HG02571 (cell line): ENCODE data around the gene MED17.

Experiments
- ATAC-seq: cut with Tn5 transposase; IDR thresholded peaks from one replicate; pipeline ENCODE4 v1.9.1; 2021; ENCODE audit warnings: mild to moderate bottlenecking, moderate library complexity; ENCODE audit not compliant: unreplicated experiment

The MED17 gene

DNA sequence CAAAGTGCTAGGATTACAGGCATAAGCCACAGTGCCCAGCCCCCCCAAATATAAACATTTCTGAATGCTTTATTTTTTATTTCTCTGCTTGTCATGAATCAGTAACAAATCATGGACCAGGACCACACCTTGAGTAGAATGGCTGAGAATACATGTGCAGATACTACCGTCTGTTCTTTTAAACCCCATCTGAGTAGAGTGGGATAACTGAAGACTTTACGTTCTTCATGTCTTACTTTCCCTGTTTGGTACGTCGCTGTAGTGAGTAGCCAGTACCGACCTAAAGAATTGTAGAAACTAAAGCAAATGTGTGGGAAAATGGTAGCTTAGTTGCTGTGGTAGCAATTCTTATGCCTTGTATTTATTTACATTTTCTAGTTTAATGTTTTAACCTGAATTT is 29.9 kb downstream of the MED17 start:
- no peak for ATAC-seq

DNA sequence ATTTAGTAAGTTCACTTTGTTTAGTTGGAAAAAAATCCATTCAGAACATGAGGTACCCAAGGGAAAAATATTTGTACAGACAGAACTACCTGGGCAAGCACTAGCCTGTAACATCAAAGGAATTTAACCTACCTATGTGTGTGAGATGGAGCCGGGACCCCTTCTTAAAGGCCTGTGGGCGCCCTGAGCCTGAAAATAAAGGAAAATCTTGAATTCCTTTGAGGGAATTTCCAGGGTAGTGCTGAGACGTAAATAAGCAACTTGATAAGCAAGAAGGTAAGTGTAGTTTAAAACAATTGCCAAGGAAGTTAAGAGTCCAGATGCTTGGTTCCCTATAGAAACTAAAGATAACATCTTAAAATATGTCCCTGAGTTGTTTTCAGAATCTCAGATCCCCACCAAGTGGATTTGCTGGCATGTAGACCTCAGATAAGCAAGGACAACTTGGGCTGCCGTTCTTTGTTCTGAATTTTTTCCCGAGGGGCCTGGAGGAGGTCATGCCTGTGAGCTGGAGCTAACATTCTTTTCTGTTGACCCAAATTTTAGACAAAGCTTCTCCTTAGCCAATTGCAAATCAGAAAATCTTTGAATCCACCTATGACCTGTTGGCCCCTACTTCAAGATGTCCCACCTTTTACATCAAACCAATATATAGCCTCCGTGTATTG is 31.0 kb downstream of the MED17 start:
- ATAC-seq = no peak

DNA sequence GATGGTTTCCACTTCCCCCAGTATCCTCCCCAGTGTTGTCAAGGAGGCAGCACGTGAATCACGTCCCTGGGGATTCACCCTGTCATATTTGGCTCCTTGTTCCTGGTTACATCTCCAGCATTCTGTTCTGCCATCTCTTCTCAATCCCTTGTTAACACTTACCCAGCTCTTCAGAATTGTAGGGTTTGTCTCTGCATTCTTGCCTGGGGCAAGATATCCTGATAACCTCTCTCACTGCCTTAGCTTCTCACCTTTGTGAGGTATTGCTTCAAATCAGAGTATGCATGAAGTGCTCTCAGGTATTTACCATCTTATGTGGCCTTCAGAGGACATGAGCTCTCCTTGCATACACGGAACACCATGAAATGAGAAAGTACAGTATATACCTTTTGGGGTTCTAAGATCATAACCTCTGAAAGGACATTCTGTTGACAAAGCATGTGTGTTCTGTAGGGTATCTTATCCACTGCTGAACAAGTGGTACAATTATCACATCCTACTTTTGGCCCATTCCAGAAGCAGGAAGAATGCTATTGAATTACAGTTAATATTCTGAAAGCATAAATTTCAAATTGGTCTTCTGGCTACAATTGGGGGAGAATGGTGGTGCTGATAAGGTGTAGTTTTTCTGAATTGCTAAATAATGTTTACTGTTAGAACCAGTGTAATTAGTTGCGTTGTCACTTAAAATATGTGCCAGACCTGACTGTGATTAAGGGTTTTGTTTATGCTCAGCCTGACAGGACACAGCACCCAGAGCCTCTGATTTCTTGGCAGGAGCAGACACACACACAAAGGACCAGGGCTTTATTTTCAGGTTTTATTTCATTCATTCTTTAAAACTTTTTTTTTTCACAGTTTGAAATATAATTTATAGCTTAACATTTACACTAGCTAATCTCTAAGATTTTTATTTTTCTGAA is 33.6 kb downstream of the MED17 start:
- no peak for ATAC-seq

DNA sequence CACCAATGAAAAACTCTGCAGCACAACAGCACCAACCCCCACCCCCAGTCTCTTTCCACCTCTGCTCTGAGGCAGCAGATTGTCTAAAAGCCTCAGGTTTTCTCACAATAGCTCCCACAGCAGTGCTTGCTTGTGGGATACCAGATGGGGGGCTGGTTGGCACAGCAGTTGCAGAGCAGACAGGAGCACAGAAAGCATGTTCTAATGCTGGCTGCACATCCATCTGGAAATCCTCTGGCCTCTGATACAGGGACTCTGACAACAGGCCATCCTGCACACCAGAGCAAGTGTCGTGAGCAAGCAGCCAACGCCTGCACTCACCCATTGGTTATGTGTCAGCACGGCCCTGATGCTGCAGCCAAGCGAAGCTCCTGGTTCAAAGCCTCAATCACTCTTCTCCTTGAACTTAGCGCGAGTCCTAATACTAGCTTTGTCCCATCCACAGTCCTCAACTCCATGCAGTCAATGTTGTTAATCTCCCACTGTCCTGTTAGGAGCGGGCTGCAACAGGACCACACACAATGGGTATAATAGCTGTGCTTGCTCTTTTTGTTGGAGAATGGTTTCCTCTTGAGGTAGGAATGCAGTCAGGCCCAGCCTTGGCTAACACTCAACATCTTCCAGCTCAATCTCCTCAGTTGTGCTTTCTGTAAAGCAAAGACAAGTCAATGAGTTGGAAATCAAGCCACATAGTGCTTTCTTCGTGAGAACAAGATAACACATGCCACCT is 36.0 kb downstream of the MED17 start:
- no peak for ATAC-seq

DNA sequence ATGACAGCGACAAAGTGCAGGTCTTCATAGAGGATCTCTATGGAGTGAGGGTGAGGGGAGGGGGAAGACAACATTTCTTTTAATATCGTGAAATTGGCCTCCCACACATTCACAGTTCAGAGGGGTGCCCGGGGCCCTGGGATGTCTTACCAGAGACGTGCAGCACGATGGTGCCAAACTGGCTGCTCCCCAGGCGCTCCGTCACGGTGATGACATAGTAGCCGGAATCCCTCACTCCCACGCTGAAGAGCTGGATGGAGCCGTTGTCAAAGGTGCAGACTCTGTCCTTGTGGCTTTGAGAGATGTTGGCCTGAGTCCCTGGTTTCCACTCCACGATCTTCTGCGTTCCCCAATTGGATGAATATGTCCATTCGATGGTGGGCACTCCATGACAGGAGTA is 36.8 kb downstream of the MED17 start:
- ATAC-seq = no peak

DNA sequence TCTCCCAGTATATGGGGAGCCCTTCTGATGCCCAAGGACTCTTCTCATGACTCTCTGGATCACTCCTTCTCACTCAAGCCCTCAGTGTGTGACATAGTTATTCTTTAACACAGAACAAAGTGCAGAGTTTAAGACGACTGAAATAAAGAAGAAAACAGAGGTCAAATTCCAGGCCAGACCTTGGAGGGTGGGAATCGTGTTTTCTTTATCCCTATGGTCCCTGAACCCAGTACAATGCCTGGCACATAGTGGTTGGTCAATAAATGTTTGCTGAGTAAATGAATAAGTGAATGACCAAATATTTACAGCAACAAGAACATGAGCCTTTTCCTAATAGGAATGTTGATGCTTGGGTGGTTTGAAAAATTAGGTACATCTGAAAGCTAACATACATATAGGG is 37.5 kb downstream of the MED17 start:
- no peak for ATAC-seq

DNA sequence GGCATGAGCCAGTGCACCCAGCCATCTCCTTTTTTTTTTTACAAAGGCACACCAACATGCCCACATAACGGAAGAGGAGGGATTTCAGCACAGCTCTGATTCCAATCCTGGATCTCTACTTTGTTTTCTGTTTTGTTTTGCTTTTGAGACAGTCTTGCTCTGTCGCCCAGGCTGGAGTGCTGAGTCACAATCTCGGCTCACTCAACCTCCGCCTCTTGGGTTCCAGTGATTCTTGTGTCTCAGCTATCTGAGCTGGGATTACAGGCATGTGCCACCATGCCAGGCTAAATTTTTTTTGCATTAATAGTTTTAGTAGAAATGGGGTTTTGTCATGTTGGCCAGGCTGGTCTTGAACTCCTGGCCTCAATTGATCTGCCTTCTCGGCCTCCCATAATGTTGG is 38.3 kb downstream of the MED17 start:
- ATAC-seq = no peak

DNA sequence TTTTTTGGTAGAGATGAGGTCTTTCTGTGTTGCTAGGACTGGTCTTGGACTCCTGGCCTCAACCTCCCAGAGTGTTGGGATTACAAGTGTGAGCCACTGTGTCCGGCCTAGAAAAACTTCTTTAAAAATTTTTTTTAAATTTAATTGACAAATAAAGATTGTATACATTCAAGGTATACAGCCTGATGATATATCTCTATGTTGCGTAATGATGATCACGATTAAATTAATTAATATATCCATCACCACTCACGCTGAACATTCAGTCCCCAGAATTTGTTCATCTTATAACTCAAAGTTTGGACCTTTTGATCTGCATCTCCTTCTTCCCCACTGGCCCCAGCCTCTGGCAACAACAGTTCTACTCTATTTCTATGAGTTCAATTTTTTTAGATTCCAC is 39.1 kb downstream of the MED17 start:
- no peak for ATAC-seq

DNA sequence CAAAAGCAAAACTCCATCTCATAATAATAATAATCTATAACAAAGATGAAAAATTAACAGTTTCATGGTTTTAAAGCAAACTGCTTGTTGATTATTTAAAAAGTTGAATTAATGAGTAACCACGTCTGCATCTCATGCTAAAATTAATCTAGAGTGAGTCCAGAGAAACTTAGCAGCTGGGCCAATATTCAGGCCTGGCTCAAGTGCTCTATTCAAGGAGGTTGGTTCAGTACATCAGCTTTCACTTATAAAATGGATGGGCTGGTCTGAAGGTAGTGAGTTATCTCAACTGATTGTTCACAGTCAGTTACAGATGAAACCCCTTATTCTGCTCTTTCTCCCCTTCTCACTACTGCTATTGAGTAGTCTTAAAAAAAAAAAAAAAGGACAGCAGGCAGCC is 43.3 kb downstream of the MED17 start:
- ATAC-seq = no peak

DNA sequence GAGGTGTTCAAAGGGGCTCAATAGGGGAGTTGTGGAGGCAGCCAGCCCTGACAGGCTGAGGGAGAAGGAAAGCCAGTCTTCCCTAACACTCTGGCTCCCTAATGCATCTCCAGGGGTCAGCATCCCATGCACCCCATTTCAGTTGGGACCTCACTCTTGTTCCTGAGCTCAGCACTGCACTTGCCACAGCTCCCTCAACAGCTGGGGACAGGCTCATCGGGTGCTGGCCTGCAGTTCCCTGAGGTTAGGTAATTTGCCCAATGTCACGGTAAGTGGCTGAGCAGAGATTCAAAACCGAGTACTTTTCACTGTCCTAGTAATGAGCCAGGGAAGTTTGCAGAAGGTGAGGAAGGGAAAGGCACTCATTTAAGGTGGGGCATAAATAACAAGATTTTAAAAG is 45.5 kb downstream of the MED17 start:
- no peak for ATAC-seq

DNA sequence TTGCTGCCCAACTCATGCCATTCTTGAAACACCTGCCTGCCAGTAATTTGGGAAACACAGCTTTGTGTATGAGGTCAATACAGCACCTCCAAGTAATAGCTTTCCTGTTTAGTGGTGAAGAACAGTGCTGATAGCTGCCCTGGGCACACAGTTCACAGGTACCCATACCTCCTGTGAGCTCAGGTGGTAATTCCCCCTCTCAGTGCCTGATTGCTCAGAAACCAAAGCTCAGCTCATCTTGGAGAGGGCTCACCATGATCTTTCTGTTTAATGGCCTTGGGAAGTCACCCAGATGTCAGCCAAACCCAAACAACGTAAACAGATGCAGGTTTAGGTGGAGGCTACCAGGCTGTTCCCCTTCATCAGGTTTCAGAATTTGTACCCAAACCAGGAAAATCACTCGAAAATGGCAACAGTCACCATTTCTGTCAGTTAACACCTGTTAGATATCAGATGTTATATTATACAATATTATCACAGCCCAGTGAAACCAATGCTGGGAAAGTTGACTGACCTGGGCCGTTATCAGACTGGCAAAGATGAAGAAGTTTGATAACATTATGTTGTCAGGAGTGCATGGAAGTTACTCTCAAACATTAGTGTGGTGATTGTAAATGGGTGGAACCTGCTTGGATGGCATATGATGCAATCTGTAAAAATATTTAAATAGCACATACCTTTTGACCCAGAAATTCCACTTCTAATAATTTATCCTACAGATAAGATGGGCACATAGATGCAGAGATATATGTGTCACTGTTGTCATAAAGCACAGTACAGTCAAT is 47.5 kb downstream of the MED17 start:
- ATAC-seq = no peak

DNA sequence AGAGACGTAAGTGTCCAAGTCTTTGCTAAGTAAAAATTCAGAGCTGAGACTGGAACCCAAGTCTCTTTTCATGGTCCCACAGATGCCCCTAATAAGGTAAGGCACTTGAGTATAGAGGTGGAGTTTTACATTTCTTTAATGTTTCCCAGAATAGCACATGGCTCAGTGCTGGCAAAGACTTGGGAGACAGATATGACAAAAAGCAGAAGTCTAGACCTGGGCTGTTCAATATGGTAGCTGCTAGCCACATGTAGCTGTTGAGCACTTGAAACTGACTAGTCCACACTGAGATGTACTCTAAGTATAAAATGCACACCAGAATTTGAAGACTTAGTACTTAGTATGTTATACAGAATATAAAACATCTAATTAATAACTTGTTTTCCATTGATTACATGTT is 48.7 kb downstream of the MED17 start:
- ATAC-seq = no peak

DNA sequence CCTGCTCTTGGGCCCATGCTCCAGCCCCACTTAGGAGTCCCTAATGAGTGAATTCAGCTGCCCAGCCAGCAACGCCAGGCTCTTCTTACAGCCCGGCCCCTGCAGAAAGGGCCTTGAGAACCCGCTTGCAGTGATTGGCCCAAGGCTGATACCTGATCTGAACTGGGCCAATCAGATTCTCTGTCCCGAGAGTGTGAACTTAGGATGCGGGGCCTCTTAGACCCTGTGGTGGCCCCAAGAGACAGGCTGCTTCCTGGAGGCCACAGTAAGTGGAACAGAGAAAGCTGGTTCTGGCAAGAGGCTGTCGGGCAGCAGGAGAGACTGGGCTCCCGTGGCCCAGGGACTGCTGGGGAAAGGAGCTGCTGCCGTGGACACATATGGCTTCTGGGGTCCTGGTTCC is 54.9 kb downstream of the MED17 start:
- ATAC-seq = no peak

DNA sequence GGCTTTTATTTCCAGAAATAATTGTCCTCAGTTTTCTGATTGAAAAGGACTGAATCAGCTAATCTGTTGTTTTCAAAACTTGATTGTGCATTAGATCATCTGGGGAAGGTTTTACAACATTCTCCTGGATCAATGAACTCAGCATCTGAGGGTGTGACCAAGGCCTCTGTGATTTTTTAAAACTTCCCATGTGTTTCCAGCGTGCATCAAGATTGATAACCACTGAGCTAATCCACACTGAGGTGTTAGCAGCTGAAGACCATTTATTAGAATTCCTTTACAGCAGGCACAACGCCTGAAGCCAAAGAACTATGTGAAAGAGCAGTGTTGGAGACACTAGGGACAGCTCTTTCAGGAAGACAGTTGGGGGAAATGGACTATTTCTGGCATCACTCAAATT is 56.1 kb downstream of the MED17 start:
- ATAC-seq = no peak

DNA sequence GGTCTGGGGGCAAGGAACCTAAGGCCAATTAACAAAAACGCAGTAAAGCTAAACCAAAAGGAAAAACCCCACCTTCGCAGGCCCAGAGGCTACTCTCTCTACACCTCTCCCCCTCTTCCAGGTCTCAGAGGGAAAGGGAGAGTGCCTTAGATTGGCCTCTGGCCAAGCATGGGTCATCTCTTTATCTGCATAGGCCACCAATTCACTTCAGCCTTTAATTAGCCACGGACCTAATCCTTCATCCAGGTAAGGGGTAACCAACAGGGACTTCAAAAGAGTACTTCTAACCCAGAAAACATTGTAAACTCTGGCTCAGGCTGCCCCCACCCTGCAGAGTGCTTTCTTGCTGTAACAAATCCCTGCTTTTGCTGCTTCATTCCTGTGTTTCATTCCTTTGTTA is 56.9 kb downstream of the MED17 start:
- ATAC-seq = no peak

DNA sequence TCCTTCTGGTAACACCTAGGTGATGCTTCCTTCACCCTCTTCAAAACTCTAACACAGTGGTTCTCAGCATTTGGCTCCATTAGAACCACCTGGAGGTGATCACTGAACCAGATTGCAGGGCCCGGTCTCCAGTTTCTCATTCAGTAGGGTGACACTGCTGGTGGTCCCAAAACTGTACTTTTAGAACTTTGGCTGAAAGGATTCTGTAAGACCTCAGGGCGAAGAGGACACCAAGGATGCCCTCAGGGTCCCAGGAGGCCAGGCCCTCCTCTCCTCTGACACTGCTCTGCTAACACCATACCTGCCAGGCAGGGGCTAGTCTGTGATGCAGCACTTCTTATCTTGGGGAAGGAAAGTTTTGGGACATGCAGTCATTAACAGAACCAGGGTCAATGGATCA is 57.4 kb downstream of the MED17 start:
- no peak for ATAC-seq

DNA sequence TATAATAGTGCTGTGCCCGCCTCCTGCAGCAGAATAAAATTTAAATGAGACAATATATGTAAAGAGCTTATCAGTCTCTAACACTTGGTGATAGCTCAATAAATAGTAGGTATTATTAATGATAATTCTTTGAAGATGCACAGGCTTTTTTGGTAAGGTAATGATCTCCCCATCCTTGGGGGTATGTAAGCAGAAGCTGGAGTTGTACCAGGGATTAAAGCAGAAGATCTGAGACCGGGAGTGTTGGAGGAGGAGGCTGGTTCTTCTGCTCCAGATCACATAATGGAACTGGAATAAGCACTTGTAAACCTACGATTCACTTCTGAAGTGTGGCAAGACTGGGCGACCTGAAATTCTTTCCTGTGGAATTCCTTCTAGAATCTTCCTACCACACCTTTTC is 58.0 kb downstream of the MED17 start:
- ATAC-seq = no peak

DNA sequence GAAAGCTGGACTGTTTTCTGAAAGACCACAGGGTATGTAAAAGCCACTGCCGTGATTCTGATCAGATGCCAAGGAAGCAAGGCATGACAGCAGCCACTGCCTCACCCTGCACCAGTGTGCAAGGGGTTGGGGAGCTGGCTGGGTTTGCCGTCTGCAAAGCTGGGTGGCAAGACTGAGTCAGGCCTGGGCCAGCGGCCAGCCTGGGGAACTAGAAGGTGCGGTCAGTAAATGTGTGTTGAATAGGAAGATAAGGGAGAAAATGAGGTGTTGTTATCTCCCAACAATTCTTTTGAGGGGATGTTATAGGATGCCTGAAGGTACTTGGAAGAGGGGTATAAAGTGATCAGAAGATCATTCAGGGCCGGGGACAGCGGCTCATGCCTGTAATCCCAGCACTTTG is 58.4 kb downstream of the MED17 start:
- ATAC-seq = no peak

DNA sequence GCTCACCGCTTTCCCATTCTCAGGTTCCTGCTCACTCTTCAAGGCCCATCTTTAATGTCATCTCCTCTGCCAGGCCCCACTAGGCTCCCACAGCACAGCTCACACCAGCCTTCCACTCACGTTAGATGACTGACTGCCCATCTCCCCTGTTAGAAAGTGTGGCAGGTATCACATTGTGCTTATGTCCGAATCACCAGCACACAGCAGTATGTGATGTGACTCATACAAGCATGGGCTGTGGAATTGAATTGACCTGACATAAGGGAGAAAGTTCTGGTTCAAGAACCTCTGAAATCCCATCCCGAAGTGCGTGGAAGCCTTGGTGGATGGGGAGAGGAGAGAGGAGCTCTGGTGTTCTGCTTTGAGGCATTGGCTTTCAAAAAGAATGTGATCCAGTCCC is 59.8 kb downstream of the MED17 start:
- no peak for ATAC-seq

DNA sequence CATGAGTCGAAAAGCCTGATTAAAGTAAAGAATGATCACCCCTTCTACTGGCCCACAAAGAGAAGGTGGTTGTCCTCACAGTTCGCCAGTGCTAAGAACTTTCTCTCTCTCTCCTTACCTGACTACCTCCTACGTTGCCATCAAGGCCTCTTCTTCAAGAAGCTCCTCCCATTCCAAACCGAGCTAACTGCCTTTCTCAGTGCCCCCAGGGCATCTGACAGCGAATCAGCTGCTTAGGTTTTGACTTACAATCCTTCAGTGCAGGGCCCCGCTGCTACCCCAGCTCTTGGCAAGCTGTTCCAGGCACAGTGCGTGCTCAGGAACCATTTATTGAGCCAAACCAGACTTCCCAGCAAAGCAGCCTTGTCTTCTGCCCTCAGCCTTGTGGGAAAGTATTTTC is 60.5 kb downstream of the MED17 start:
- no peak for ATAC-seq
